ENCODE measurements around the gene SEC14L2.

DNA sequence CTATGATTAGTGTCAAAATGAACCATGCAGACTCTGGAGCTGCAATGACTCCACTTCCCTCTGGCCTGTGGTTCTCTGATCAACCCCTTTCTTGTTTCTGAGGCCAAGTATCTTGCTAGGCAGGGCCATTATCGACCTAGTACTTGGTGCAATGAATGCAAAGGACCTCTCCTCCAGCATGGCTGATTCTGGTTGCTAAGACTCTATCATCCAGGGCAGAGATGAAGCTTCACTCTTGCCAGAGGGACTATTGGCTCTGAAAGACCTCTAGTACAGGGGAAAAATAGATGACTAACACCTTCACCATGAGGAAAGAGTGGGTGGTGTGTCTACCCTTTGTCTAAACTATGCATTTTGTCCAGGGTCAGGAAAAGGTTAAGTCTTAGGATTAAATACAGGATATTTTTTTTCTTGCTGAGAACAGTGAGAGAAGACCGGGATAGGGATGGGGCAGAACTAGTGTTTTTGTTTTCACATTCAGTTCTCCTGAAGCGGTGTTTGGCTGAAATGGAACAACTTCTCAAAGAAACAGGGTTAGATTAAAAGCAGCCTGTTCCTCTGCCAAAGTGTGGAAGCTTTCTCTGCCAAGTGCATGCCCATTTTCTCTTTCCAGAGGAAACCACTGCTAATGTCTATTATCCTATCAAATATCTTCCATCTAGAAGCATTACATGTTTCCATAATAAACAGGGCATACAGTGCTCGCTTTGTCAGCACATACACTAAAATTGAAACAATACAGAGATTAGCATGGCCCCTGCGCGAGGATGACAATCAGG, 23.7 kb downstream of the SEC14L2 start:
- TF ChIP-seq, protein P1, sequence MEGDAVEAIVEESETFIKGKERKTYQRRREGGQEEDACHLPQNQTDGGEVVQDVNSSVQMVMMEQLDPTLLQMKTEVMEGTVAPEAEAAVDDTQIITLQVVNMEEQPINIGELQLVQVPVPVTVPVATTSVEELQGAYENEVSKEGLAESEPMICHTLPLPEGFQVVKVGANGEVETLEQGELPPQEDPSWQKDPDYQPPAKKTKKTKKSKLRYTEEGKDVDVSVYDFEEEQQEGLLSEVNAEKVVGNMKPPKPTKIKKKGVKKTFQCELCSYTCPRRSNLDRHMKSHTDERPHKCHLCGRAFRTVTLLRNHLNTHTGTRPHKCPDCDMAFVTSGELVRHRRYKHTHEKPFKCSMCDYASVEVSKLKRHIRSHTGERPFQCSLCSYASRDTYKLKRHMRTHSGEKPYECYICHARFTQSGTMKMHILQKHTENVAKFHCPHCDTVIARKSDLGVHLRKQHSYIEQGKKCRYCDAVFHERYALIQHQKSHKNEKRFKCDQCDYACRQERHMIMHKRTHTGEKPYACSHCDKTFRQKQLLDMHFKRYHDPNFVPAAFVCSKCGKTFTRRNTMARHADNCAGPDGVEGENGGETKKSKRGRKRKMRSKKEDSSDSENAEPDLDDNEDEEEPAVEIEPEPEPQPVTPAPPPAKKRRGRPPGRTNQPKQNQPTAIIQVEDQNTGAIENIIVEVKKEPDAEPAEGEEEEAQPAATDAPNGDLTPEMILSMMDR (IDR thresholded peaks at IDR 0.05) = no peak
- TF ChIP-seq POLR2A (IDR thresholded peaks at IDR 0.05) = no peak

Measured in adrenal gland (tissue), 5 donors.